GM06990 (cell line): Measurements from ENCODE around the gene MTOR.

ENCODE experiments used
- DNase-seq: peaks from one replicate; pipeline ENCODE4 v3.0.0-alpha.2; 2011; ENCODE audit not compliant: insufficient read length; ENCODE audit errors: extremely low read depth
- H3K27me3 ChIP-seq: replicated peaks from 2 replicates; pipeline ENCODE4 v1.6.0; 2011; ENCODE audit warnings: low read length; ENCODE audit not compliant: control insufficient read depth, insufficient read depth
- H3K36me3 ChIP-seq: 2 replicates; pipeline ENCODE4 v1.5.1; 2011; ENCODE audit warnings: low read length; ENCODE audit not compliant: control insufficient read depth, insufficient read depth
- H3K4me3 ChIP-seq: replicated peaks from 2 replicates; pipeline ENCODE4 v1.5.1; 2011; ENCODE audit warnings: low read depth, mild to moderate bottlenecking, control low read depth, low read length
- CTCF ChIP-seq: IDR thresholded peaks from 2 replicates; pipeline ENCODE4 v1.5.1; 2011; ENCODE audit warnings: low read length, control low read depth, mild to moderate bottlenecking, inconsistent platforms; ENCODE audit not compliant: insufficient read depth, poor library complexity, severe bottlenecking

Gene MTOR

GRCh38 chr1:11266268-11267074 lies 4.1 kb upstream of the MTOR start:
- no peaks in the 10 kb centered on the region for H3K36me3 ChIP-seq
- H3K27me3 ChIP-seq: no peaks in the 10 kb centered on the region
- H3K4me3 ChIP-seq: no peak overlapping the region
- DNase-seq: no peak
- no peak for TF ChIP-seq CTCF

- H3K36me3 ChIP-seq: peaks cover 33% of the 10 kb centered on the region
- no peak for DNase-seq
- no peak for TF ChIP-seq CTCF
- H3K4me3 ChIP-seq: no peak overlapping the region
- H3K27me3 ChIP-seq: no peaks in the 10 kb centered on the region
These were observed 6.1 kb downstream of the MTOR start for GRCh38 chr1:11256299-11256698.

GRCh38 chr1:11253226-11253625 lies 9.1 kb downstream of the MTOR start:
- H3K4me3 ChIP-seq: no peak overlapping the region
- no peaks in the 10 kb centered on the region for H3K27me3 ChIP-seq
- TF ChIP-seq CTCF: no peak
- H3K36me3 ChIP-seq: peaks cover 35% of the 10 kb centered on the region
- DNase-seq: no peak

GRCh38 chr1:11252538-11252937 lies 9.8 kb downstream of the MTOR start:
- DNase-seq: no peak
- peaks cover 37% of the 10 kb centered on the region for H3K36me3 ChIP-seq

GRCh38 chr1:11248169-11248568 lies 14.2 kb downstream of the MTOR start:
- Histone ChIP-seq H3K4me3 (no peak overlapping the region), H3K36me3 (peaks cover 28% of the 10 kb centered on the region)
- TF ChIP-seq CTCF: no peak

More at GRCh38 chr1:11252538-11252937, 9.8 kb downstream of the MTOR start:
- no peaks in the 10 kb centered on the region for H3K27me3 ChIP-seq
- no peak overlapping the region for H3K4me3 ChIP-seq
- TF ChIP-seq CTCF: no peak

More at GRCh38 chr1:11248169-11248568, 14.2 kb downstream of the MTOR start:
- DNase-seq: no peak
- H3K27me3 ChIP-seq: no peaks in the 10 kb centered on the region
